Left kidney (tissue), 2 donors: ENCODE data around the gene IP6K2. TPM values are rescaled to one million over a fixed set of nuclear protein-coding genes. Genes with fewer than 3 reads are reported as not detected.

Experiments
- DNase-seq: peaks from one replicate; pipeline ENCODE4 v3.0.0-alpha.2; 2013
- polyA plus RNA-seq: library from polyadenylated mRNA; unstranded; fragments of 120-200 nt; gene quantifications from one replicate; pipeline ENCODE4 v1.2.1, GENCODE V29; 2013; ENCODE audit not compliant: insufficient read length

IP6K2 gene
- polyA plus RNA-seq, 1 donor = 241 TPM

DNA sequence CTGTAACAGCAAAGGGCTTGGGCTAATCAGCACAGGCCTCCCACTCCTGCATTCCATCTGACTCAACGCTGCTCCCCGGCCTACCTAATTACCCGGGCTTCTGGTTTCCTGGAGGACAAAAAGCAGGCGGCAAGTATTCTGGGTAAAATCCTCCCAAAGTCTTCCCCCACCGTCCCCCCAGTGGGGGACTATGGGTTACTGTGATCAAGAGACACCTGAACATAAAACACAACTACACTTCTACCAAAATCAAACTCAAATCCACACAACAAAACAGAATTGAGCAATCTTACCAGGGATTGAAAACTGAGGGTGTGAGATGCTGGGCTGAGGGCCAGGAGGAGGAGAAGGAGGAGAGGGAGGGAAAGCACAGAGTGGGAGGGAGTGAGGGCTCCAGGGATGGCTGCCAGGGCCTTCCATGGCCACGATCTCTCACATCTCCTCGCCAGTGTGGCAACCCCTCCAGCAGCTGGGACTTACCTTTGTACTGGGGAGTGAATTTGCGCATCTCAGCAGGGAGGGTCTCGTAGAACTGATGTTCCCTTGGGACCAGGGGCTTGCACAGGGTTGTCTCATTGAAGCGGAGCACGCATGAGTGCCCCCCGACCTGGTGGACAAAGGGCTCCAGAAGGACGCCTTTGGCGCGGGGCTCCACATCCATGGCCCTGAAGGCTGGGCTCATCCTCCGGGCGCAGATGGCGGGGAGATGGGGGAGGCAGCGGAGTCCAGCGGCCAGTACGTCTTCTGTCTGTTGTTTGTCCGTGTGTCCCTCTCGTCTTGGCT lies 22.2 kb downstream of the IP6K2 start:
- DNase-seq = no peak

DNA sequence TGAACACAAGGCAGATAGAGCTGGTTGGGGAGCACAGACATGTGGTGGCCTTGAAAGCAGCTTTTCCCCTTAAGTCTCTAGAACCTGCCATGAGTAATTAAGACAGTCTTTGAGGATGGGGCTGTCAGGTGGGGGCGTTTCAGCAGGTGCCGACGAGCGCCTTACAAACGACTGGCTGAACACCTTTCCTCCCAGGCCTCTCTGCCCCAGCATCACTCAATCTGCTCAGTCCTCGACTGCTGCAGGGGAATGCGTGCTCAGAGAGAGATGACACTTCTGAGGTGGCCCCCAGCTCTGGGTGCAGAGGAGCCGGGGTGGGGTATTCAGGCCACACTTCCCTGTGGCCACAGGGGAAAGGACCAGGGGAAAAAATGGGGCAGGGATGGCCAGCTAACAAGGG lies 23.2 kb downstream of the IP6K2 start:
- no peak for DNase-seq

DNA sequence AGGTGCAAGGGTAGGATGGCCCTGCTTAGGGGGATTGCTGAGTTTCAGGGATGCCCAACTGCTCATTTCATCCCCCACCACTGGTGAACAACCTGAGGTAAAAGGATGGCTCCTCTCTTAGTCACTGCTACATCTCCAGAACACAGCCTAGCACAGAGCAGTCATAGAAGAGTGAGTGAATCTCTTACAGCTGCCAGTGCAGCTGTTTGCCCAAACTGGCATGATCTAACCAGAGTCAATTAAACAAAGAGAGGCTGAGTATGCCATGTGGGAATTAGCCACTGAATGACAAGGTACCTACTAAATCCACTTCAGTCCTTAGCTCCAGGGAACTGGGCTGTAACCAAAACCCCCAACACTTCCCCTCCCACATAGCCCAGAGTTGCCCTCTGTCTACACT lies 24.5 kb downstream of the IP6K2 start:
- DNase-seq = no peak

DNA sequence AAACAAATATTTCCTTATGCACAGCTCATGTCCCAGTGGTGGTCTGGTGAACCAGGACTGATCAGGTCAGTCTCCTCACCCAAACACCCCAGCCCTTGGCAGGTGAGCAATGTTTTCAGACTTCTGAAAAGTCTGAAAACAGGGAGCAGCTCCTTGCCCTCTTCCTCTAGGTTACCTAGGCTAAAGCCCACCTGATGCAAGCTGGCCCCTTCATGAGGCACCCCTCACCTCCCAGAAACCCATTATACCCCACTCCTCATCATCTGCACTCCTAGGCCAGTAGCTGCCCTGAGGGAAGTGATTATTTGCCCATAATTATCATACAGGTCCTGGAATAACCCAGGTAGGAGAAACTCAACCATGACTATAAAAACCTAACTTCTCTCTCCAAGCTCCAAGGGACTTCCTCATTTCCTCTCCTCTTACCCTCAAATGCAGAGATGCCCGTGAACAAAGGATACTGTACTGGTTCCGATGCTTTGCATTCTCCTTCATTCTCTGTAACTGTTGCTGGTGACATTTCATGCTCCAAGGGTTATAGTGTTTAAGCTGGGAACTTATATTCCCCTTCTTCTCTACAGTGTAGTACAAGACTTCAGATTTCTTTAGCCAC lies 26.1 kb downstream of the IP6K2 start:
- no peak for DNase-seq

DNA sequence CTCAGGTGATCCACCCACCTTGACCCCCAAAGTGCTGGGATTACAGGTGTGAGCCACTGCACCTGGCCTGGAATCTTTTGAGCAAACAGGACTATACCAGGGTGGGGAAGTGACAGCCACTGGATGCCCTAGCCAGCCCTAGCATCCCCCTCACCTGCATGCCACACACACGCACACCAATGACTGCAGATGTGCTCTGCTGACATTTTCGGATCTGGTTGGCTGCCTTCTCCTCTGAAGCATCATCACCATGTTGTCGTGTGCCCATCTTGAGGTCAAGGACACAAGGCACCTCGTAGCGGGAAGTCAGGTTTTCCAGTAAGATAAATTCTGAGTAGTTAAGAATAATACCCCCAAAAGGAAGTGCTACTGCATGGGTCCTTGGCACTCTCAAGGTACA lies 27.6 kb downstream of the IP6K2 start:
- DNase-seq = no peak

DNA sequence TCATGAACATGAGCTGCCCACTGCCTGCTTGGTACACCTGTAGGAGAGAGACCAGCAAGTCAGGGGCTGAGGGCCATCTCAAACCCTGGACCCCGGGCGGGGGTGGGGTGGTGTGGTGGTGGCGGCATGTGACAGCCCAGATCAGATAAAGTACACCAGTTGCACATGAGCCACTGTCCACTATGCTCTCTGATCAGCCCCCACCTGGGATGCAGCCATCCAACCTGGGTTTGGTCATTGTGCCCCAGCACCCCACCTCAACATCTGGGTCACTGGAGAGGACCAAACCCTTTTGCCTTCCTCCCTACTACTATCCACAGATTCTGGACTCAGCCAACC lies 28.3 kb downstream of the IP6K2 start:
- no peak for DNase-seq

DNA sequence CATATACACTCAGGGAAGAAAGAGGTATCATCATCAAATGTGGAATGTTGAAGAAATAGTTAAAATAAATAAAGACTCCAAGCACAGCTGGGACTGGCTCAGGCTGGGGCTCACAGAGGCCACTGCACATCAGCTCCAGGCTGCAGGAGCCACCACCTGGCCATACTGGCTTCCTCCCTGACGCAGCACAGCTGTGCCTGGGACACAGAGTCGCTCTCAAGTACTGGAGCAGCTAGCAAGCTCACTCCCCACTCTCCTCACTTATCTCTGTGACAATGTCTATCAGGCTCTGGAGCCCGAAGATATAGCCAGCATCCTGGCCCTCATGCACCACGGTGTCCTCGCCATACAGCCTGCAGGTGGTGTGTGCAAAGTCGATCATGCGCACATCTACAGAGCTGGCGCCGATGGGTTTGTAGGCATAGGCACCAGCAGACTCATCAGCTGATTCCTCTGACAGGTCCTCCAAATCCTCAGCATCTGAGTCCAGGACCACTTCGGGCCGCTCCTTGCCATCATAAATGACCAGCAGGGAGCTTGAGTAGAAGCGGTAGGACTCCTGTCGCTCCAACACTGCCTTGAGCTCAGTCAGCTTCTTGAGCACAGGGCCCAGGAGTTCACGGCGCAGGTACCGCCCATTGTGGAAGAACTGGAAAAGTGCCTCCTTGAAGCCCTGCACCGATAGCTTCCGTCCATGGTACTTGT lies 28.8 kb downstream of the IP6K2 start:
- DNase-seq = no peak

DNA sequence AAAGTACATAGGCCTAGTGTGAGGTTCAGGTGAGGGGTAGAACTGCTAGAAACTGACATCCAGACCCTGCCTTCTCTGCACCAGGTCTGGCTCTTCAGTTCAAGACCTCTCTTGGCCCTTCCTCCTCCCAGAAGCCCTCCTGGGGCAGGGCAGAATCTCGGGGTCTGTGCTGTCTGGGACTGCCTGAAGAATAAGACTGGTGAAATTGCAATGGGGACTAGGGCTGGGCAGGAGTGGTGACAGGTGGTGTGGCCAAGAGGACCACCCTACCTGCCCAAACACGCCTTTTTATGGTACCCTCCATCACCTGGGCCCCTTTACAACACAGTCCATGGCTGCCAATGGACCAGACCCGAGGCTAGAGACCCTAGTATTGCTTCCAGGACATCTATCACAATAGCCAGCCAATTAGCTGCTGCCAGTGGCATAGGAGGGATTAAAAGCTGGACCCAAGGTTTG lies 29.8 kb downstream of the IP6K2 start:
- no peak for DNase-seq

DNA sequence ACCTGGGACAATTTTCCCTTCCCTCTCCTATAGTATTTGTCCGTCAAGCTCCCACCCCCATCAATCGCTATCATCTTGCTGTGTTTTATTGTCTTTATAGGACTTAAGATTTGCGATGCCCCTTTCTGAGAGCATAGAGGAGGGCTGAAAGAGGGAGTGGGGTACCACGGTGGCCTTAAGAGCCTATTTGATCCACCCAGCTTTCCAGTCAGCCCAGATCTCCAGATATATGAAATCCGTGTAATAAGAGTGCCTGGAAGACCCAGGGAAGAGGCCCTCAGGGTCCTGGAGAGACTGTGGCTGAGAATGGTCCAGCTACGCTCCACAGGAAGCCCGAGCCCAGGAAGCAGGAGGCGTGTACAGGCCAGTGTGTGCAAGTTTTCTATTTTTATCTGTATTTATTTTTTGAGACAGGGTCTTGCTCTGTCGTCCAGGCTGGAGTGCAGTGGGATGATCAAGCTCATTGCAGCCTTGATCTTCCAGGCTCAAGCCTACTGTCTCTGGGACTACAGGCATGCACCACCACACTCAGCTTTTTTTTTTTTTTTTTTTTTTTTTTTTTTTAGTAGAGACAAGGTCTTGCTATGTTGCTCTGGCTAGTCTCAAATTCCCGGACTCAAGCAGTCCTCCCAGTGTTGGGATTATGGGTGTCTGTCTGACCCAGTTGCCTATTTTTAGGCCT lies 30.3 kb downstream of the IP6K2 start:
- no peak for DNase-seq

DNA sequence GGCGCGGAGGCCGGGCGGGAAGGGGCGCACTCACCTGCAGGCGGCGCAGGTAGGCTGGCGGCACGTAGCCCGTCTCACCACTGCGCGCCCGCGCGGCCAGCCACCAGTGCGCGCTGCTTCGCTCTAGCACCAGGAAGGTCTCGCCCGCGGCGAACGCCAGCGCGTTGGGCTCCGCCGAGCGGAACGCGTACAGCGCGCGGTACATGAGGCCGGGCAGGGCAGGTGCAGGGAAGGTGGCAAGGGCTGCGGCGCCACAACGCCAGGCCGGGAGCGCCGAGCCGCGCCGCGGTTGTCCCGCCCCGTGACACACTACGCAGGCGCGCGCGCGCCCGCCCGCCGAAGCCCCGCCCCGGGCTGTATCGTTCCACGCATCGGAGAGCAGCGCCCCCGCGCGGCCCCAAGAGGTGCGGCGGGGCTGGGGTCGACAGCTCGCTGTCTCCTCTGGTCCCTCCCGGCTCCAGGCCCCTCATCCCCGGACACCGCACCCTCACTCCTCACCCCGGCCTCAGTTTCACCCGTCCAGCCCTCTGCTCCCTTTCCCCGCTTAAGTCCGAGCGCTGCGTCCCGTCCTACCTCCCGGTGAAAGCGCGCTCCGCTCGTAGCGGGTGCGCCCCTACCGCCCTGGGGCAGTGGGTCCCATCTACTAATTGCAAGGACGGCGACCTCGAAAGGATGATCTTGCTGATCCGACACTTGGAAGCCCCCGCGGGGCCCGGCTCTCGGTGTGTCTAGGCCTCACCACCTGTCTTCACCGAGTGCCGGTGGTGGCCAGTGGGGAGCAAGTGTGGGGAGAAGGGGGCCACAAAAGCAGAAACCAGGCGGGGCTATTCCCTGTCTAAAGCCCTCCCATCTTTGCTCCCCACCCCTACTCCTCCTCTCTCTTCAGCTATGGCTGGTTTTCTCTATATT lies 31.2 kb downstream of the IP6K2 start, which contains the start of gene NCKIPSD:
Gene NCKIPSD, minus strand, starts transcription at position 313 of the 909 bp plus-strand sequence. Its CDS starts 108 bp downstream, at position 205.
- peak; percentile 87 for DNase-seq

DNA sequence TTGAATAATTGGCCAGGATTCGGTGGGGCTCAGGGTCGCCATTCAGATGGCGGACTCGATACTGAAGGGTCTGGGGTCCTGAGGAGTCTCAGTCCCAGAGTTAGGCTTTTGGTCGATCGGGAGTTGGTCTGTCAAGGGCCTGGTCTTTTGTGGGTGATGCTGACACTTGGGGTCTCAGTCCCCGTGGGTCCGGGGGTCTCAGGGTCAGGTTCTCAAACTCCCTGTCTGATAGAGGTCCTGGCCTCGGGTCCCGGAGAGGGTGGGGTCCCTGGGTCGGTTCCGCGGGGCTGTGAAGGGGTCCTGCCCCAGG lies 31.8 kb downstream of the IP6K2 start:
- no peak for DNase-seq

DNA sequence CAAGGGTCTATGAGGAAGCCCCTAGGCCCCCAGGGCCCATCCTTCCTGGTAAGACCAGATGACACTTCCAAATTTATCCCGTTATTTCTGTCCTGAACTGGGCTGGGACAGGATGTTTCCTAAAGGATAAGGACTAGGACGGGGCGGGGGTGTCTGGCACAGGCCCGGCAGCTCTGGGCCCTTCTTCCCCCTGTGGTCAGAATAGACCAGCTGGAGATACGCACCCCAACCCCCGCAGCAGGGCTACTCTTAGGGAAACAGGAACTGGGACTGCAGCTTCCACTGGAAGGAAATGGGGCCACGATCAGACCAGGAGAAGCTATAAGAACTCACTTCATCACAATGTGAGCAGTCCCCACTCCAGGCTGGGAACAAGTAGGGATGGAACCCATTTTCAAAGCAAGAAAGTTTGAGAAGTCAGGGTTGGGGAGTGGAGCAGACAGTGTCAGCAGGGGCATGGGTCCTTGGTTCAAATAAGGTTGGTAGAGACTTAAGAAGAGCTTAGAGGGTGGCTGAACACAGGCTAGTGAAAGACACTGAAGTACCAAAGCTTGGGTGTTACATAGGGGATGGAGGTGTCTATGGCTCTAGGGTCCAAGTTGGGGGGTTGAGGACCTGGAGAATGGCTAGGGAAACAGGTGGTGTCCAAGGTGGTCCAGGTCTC lies 32.4 kb downstream of the IP6K2 start:
- no peak for DNase-seq

DNA sequence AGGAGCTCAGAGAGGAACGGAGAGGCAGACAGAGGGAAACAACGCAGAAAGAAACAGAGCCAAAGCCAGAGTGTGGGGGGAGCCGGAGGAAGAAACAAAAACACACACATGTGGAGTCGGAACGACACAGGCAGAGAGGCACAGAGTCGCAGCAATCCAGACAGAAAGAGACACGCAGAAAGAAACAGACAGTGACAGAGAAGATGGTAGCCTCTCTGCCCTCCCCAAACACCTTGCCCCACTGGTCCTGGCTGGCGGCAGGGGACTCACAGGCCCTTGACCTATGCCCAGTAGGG lies 33.0 kb downstream of the IP6K2 start:
- DNase-seq = no peak

DNA sequence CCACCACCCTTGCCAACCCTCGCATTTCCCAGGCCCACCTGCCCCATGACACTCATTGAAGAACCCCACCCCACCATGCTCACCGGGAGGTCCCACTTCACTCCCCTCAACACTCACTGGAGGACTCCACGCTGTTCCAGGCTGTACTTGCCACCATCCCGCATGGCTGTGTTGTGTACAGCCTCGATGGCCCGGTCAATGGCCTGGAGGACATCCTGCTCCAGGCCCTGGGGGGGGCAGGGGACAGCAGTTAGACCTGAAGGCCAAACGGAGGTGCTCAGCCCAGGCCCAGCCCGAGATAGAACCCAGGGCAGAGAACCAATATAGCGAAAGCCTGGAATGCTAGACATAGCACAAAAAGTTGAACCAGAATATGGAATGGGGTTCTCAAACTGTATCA lies 34.2 kb downstream of the IP6K2 start:
- no peak for DNase-seq

DNA sequence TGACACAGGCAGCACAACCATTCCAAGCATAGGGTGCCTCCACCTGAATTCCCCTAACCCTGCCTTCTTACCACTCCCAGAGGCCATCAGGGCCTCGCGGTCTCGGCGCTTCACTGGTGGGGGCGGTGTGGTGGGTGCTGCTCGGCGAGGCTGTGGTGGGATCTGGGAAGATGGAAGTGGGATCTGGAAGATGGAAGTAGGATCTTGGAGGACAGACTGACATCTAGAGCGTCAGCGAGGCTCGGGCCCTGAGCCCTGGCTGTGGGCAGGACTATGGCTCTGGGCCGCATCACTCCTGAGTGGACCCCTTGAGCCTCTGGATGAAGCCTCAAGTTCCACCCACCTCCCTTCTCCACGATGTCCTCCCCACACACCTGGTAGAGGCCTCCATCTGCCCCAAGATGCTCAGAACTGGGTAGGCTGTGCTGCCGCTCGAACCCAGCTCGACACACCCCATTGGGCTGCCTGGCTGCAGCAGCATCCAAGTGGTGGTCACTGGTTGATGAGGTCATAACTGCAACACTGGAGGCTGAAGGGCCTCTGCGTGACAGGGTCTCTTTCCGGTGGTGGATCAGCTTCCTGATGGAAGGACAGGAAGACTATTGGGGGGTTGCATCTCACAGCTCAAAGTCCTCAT lies 34.9 kb downstream of the IP6K2 start:
- no peak for DNase-seq

DNA sequence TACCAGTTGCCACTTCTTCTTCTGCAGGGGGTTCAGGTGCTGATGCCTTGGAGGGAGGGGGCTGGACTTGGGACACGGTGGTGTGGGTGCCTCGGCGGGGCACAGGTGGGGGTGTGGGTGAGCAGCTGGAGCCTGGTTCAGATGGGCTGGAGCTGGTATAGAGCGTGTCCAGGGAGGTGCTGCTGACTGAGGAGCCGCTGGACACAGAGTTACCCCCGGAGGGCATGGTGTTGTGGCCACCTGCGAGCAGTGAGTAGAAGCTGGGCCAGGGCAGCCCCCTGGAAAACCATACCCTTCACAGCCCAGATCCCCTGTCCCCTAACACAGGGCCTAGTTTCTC lies 35.5 kb downstream of the IP6K2 start:
- DNase-seq = no peak

DNA sequence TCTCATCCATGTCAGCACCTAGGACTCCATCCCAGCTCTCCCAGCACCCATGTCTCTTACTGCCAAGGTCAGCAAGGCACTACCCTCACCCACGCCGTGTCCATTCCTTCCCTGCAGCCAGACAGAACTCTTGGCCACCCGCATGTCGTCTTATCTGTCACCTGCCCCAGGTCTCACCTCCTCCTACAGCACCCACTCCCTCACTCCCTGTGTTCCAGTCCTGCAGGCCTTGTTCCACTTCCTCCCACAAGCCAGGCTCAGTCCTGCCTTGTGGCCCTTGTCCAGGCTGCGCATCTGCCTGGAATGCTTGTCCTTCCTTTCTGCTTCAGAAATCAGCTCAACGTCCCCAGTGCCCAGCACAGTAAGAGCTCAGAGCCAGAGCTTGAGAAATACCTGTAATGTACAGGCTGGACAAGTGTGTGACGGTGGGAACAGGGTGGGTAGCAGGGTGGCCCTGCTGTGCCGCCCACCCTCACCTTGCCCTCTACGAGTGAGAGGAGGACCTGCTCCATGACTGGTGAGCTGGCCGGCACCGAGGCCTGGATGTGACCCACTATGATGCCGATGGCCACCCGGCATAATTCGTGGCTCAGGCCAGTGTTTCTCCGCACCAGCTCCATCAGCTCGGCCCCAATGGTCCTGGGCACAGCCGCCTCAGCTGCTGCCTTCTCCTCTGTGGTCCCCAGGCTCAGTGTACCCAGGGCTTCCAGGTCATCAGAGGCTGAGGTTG lies 36.0 kb downstream of the IP6K2 start:
- no peak for DNase-seq

DNA sequence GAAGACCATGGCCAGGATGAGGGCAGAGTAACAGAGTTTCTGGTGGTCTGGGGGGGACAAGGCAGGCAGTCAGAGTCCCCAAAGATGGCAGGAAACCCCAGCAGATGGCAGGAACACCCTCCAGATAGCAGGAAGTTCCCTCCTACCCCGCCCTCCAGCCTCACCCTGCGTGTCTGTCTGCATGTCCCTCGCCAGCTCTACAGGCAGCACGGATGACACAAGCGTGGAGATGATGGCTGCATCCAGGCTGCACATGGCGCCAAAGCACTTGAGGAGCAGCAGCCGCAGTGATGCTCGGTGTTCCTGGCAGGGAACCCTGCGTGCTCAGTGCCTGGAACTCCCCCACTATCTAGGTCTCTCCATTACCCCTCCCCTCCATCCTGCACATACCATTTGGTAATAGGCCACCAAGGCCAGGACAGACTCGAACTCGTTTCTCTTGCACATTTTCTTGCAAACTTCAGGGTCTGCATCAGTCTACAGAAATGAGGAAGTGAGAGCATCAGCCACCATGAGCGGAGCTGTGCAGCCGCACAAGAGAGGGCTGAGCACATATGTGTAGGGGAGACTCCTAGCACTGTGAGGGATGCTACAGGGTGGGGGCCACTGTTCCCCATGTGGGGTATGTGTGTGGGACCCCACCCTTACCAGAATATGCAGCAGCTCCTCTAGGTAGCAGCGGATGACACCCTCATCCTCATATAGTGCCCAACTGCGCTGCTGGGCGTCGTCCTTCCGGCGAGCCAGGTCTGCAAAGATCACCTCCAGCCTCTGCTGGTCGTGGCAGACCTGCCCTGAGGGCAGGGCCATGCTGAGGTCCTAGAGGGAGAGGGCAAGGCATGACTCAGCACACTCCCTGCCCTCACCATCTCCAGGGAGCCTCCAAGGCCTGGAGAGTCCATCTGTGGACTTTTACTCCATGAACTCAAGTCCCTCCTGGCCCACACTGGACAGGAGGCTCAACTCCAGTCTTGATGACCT lies 37.3 kb downstream of the IP6K2 start:
- no peak for DNase-seq
